Measurements from ENCODE around the gene ADCY9.

DNA sequence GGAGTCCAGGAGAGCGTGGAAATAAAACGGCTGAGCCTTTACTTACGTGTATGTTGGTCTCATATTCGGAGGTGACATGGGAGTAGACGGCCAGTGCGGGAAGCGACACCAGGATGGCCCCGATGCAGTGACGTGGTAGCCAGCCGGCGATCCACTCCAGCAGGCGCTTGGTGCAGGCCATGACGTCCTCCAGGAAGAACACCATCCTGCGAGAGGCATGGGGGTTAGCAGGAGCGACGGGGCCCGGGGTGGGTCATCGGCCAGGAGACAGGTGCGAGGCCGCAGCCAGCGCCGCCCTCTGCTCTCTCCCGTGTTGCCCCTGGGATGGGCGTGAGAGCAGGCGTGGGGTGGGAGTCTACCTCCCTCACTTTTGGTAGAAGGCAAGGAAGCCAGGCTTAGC lies 137.2 kb downstream of the ADCY9 start:
- TF ChIP-seq, protein P1, sequence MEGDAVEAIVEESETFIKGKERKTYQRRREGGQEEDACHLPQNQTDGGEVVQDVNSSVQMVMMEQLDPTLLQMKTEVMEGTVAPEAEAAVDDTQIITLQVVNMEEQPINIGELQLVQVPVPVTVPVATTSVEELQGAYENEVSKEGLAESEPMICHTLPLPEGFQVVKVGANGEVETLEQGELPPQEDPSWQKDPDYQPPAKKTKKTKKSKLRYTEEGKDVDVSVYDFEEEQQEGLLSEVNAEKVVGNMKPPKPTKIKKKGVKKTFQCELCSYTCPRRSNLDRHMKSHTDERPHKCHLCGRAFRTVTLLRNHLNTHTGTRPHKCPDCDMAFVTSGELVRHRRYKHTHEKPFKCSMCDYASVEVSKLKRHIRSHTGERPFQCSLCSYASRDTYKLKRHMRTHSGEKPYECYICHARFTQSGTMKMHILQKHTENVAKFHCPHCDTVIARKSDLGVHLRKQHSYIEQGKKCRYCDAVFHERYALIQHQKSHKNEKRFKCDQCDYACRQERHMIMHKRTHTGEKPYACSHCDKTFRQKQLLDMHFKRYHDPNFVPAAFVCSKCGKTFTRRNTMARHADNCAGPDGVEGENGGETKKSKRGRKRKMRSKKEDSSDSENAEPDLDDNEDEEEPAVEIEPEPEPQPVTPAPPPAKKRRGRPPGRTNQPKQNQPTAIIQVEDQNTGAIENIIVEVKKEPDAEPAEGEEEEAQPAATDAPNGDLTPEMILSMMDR (conservative IDR thresholded peaks at IDR 0.05), result no peak
- no peak for TF ChIP-seq EZH2 (IDR thresholded peaks at IDR 0.05; ENCODE audit: low read depth)

Measured in PC-9 (cell line).